ENCODE measurements around the gene TET2.
"Not testable (repeated sequence)": the region's sequence is repeated elsewhere in the genome, so short reads cannot be mapped to it uniquely, and the experiment has no call there.

Gene TET2

GRCh38 chr4:105241451-105241850, 94.8 kb downstream of the TET2 start:
- DNase-seq: no peak

GRCh38 chr4:105243446-105243845, 96.8 kb downstream of the TET2 start:
- DNase-seq: no peak

DNA sequence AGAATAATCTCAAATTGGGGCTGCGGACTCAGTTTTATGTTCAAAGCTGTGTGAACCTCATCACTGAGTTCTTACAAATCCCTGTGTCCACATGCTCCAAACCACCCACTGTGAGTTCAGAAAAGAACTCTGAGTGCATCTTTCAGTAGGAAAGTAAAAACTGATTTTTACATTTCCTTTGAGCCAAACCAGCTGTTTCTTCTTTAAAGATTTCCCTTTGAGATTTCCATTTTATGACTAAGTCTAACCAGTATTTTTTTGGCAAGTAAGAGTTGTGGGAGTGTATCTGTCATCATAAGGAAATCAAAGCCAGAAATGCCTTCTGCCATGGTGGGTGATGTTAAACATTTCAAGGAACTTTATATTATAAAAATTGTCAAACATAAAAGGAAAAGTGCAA, 100.0 kb downstream of the TET2 start:
- no peak for DNase-seq

DNA sequence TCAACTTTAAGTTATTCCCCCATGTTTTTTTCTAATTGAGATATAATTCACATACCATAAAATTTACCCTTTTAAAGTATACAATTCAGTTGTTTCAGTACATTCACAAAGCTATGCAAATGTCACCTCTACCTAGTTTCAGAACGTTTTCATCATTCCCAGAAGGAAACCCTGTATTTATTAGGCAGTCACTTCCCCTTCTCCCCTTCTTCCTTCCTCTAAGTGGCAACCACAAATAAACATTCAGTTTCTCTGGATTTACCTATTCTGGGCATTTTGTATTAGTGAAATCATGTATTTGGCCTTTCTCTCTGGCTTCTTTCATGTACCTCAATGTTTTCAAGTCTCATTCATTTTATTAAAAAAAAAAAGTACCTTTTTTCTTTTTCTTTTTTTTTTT, 101.9 kb downstream of the TET2 start:
- no peak for DNase-seq

GRCh38 chr4:105257817-105258495, 111.3 kb downstream of the TET2 start:
- DNase-seq: no peak

DNA sequence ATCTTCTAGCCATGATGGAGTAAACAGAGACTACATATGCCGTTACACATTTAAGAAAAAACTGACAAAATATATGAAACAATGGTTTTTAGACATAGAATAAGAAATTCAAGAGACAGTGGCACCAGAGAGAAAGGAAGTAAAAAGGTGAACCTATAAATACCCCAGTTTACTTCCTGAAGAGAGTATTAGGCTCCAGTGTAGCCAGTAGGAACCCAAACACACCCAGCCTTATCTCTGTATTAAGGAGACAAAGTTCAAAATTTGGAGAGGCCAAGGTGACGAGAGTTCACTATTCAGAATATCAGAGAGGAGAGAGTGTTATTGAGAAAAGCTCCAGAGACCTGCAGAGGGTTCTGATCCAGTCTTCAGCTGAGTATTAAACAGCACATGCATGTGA, 119.0 kb downstream of the TET2 start:
- DNase-seq: no peak

GRCh38 chr4:105267280-105267679, 120.6 kb downstream of the TET2 start:
- no peak for DNase-seq

- no peak for DNase-seq
Measured at GRCh38 chr4:105272002-105272401, 125.3 kb downstream of the TET2 start.

GRCh38 chr4:105273230-105273629, 126.6 kb downstream of the TET2 start:
- DNase-seq: no peak

GRCh38 chr4:105274090-105274489, 127.4 kb downstream of the TET2 start:
- no peak for DNase-seq

- DNase-seq: no peak
Measured at GRCh38 chr4:105274504-105274903, 127.8 kb downstream of the TET2 start.

DNA sequence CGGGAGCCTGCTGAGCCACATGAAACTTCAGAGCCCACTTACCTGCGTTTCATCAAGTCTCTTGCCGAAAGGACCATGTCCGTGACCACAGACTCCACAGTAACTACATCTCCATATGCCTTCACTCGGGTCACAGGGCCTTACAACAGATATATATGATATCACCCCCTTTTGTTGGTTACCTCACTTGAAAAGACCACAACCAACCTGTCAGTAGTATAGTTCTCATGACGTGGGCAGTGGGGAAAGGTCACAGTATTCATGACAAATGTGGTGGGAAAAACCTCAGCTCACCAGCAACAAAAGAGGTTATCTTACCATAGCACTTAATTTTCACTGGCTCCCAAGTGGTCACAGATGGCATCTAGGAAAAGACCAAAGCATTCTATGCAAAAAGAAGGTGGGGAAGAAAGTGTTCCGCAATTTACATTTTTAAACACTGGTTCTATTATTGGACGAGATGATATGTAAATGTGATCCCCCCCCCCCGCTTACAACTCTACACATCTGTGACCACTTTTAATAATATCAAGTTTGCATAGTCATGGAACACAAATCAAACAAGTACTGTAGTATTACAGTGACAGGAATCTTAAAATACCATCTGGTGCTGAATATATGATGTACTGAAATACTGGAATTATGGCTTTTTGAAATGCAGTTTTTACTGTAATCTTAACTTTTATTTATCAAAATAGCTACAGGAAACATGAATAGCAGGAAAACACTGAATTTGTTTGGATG, 129.9 kb downstream of the TET2 start:
- no peak for DNase-seq

DNA sequence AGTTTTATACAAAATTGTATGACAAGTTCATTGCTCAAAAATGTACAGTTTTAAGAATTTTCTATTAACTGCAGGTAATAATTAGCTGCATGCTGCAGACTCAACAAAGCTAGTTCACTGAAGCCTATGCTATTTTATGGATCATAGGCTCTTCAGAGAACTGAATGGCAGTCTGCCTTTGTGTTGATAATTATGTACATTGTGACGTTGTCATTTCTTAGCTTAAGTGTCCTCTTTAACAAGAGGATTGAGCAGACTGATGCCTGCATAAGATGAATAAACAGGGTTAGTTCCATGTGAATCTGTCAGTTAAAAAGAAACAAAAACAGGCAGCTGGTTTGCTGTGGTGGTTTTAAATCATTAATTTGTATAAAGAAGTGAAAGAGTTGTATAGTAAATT, 131.0 kb downstream of the TET2 start:
- DNase-seq: no peak

DNA sequence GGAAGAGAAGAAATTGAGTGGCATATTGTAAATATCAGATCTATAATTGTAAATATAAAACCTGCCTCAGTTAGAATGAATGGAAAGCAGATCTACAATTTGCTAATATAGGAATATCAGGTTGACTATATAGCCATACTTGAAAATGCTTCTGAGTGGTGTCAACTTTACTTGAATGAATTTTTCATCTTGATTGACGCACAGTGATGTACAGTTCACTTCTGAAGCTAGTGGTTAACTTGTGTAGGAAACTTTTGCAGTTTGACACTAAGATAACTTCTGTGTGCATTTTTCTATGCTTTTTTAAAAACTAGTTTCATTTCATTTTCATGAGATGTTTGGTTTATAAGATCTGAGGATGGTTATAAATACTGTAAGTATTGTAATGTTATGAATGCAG, 132.6 kb downstream of the TET2 start:
- no peak for DNase-seq

- DNase-seq: peak; percentile 0
Measured at GRCh38 chr4:105280338-105281123, 133.9 kb downstream of the TET2 start.

DNA sequence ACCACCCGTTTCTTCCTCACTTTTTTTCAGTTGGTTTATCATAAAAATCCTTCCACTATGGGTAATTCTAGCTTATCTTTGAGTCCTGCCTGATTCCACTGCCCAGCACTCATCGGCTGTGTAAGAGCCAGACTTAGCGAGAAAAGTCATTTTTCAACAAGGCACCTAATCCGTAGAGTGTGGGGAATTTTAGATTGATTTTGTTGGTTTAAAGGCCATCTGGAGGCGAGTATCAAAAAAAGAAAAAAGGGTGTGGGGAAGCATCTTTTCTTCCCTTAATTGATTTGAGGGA, 134.4 kb downstream of the TET2 start:
- DNase-seq: no peak

DNA sequence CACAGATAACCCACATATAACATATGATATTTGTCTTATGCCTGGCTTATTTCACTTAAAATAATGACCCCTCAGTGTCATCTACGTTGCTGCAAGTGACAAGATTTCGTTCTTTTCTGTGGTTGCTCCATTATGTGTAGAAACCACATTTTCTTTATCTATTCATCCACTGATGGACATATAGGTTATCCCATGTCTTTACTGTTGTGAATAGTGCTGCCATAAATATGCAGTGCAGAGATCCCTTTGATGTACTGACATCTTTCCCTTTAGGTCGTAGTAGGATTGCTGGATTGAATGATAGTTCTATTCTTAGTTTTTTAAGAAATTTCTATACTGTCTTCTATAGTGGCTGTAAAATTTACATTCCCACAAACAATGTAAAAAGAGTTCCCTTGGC, 135.8 kb downstream of the TET2 start:
- DNase-seq: no peak

GRCh38 chr4:105283501-105283900, 136.8 kb downstream of the TET2 start:
- DNase-seq: no peak

GRCh38 chr4:105288121-105288520, 141.4 kb downstream of the TET2 start:
- DNase-seq: no peak

DNA sequence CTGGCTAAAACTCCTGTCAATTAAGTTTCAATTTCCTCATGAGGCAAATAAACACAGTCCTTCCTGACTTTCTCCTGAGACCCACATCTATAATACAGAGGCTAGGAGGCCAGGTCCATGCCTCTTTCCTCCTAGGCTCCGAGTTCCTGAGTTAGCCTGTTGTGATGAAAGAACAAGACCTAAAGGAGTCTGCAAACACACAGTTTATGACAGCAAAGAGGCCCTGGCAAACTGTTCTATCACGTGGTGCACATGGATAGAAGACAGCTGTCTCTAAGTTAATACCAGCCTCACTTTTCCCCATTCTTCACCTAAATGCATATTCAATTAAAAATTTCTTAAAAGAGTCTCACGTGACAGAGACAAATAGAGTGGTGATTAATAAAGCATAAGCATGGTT, 145.2 kb downstream of the TET2 start:
- no peak for DNase-seq

- no peak for DNase-seq
Measured at GRCh38 chr4:105293360-105293759, 146.7 kb downstream of the TET2 start.

- no peak for DNase-seq
Measured at GRCh38 chr4:105296672-105297071, 150.0 kb downstream of the TET2 start.

GRCh38 chr4:105299027-105299426, 152.4 kb downstream of the TET2 start:
- DNase-seq: not testable (repeated sequence)

DNA sequence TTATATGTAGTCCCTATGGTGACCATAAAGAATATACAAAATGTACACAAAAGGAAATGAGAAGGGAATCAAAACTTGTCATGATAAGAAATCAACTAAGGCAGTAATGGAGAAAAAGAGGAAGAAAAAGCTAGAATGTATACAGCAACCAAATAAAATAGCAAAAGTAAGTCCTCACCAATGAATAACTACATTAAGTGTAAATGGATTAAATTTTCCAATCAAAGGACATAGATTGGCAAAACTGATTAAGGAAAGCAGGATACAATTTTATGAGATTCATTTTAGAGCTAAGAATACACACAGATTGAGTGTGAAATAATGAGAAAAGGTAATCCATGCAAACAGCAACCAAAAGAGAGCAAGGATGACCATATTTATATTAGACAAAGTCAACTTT, 157.4 kb downstream of the TET2 start:
- DNase-seq: no peak
